Kasumi-1 (cell line): ENCODE data around the gene RNF26.

Experiments
- DNase-seq, 2 experiments: peaks; one replicate each; lab custom pipeline; 2025; lab: John Stamatoyannopoulos, UW

The RNF26 gene

DNA sequence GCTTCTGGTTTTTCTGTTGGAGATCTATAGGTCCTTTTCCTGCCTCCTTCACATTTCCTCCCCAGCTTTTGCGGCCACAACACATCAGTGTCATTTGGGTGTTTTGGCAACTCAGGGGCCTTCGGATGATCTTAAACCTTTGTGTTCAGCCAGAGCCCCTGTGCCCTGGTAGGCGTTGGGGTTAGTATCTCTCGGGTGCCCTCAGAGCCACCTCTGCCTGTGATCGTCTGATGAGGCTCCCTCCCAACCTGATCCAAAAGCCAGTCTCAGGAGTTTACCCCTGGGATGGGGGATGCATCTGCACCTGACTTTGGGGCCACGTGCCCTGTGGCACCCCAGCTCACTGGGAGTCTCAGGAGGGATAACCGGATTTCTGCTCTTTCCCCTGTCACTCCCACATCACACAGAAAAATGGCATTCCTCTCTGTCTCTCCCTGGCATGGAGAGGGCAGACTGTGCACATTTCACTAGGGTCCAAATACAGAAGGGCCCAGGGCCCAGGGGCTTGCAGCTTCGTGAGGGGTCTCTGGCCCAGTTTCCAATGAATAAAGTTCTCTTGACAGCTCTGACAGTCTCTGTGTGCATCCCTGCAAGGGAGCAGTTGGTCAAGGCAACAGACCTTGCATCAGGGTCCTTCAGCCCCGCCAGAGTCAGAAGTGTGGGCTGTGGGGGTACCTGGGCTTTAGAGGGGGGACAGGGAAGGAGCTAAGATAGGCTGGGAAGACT is 2.6 kb downstream of the RNF26 start:
- no peak for DNase-seq

DNA sequence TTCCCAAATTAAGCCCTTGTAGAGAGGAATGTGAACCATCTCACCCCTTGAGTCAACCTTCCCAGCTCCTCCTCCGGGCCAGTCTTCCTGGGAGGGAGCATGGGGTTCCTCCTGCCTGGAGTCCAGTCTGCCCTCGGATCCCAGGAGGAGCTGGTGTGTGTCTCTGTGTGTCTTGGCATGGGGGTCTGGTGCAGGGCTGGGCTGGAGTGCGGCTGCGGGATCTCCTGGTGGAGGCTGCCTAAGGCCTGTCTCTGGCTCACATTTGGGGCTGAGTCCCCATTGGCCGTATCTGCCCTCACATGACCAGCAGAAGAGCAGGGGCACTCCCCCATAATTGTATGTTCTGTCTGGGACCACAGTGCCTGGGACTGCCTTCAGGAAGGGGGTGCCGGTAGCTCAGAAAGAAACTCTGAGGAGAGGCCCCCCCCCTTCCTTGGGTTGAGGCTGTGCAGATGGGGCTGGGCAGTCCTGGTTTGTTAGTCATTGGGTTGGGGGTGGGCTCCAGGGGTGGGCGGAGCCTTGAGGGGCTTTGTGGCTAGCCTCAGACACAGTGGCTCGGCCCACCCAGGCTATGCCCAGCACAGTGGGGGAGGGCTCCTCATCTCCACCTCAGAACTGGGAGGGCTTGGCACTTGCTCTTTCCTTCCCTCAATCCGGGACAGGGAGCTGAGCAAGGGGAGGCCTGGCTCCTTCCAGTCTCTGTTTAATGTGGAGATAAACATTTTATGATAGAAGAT is 3.4 kb downstream of the RNF26 start:
- DNase-seq, result peak in 1 of 2 experiments; percentile 17

DNA sequence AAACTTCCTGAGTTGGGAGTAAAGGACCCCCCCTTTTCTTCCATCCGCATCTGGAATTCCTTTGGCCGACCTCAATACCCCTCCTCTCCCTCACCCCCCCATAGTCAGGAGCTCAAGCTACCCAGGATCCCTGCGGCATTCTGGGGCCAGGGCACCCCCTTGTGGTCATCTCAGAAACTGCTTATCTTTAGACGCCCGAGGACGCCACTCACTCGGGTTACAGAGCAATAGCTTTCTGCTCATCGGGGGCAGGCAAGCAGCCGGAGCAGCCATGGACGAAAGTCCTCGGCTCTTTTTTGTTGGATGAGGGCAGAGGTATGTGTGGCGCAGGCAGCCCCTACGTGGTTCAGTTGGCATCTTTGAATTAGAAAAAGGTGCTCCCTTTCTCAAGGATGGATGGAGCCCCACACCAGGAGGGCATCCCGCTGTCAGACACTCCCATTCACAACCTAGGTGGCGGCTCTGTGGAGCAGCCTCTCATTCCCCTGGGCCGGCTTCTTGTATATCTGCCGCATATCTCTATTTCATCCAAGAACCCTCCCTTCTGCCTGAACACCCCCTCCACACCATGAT is 4.1 kb downstream of the RNF26 start:
- DNase-seq, result peak; percentile 72 to 74

DNA sequence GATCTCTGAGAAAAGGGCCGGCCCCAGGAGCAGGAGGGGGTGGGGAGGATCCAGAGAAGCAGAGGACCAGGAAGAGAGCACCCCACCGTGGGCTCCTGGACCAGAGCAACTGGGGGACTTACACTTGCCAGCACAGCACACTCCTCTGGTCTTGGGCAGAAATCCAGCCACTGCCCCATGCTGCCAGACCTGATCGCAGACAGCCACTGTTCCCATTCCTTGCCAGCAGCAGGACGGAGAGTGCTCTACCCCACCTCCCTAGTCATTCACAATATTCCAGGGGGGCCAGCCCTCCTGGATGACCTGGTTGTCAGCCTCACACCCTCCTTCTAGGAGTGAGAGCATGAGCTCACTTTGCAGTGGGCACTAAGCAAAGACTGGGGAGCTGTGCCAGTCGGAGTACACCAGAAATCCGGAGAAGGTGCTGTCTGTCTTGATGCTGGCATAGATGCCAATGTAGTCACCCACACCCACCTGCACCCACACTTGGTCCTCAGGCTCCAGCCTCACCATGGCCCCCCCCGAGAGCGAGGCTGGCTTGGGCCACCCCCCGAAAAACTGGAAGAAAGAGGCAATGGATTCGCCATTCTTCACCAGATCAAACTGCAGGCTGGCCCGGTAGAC is 4.8 kb downstream of the RNF26 start:
- no peak for DNase-seq

DNA sequence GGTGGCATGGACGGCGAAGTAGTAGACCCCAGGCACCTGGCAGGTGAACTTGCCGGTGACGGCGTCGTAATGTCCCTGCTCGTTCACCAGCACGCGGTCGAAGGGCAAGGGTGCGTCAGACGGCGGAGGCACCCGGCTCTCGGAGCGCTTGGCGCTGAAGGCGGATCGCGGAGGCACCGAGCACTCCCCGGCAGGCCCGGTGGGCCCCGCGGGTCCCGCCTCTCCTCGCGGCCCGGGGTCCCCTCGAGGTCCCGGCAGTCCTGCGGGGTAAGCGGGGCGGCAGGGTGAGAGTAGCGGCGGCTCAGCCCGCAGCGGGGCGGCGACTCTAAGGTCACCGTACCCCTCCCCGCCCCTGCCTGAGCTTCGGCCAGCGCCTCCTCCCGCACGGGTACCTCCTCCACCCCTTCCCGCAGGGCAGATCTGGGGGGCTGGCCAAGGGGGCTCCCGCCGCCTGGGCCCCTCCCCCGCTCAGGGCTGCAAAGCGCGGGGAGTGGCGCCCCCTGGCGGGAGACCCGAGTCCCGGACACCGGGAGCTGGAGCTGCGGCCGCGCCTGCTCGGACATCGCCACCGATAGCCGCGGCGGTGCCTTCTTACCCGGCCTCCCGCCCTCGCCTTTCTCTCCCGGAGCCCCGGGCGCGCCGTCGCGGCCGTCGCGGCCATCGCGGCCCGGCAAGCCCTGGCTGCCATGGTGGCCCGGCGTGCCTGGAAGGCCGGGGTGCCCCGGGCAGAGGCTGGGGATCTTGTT is 5.4 kb downstream of the RNF26 start:
- DNase-seq, result no peak

DNA sequence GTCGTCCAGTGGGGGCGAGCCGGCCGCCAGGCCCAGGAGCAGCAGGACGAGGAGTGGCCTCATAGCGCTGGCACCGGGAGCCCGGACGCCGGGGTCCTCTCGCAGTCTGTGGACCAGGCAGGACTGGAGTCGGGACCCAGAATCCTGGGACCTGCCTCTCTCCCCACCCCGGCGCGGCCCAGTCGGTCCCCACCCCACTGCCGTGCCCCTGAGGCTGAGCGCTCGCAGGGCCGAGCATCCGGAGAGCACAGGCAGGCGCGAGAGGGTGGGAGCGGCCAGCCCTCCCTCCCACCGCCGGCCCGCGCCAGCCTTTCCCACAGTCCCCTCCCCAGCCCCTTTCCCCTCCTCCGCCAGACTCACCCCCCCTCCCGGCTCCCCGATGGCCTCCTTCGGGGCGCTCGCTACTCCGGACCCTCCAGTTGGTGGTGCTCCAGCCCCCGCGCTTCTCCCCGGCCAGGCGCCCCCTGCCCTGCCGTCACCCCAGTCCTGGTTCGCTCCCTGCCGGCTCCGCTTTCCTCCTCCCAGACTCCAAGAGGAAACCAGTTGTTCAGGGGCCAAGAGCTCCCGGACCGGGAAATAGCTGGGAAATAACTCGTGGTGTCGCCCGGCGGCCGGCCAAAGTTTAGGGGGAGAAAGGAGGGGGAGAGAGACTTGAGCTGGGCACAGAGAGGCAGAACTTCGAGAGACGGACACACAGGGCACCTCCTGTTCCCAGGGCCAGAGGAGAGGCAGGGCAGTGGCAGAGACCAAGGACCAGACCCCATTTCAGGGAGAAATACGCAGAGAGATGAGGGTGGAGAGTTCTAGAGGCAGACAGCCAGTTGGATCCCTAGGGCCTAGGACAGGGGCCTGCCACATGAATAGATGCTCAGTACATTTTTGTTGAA is 6.3 kb downstream of the RNF26 start, which contains the start of gene C1QTNF5:
Gene C1QTNF5, minus strand, starts transcription at position 549 of the 887 bp plus-strand sequence. Its CDS starts 486 bp downstream, at position 63.
- DNase-seq, result no peak

DNA sequence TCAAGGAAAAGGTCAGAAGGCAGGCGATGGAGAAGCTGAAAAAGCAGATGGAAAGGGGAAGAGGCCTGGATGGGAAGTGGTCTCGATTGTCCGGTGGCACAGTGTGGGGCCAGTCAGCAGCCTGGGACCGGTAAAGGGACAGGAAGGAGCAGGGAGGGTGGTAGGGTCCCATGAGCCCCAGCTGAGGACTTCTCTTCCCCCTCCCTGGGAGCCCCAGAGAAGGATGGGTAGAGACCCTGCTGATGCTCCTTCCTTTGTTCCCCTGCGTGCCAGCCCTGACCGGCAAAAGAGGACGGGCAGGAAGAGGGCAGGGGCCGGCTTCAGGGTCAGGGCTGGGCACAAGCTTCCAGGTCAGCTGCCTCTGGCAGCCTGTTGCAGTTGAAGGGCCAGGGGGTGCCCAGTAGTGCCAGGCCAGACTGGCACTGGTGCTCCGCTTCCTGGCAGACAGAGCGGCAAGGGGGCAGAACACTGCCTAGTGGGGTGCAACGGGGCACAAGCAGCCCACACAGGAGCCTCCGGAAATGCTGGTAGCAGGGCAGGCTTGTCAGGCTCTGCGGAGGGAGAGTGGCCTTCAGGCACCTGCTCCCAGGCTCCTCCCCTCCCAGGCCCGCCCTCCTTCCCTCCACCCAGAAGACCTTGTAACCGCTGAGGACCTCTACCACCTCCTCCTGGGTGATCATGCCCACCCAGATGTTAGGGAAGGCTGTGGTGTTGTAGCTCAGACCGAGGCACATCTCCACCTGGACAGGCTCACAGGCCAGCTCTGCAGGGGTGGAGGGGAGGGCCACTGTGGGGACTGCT is 7.1 kb downstream of the RNF26 start:
- DNase-seq, result no peak

DNA sequence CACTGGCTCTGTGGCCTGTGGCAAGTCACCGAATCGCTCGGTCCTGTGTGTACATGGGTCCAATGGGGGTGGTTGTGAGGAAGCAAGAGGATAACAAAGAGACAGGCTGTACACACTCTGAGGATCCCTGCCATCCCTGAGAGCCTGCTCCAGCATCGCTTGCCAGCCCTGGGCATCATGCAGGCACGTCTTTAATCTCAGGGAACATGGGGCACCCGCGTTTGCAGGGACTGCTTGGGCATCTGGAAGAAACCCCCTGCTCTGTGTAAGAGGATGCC is 7.6 kb downstream of the RNF26 start:
- no peak for DNase-seq

DNA sequence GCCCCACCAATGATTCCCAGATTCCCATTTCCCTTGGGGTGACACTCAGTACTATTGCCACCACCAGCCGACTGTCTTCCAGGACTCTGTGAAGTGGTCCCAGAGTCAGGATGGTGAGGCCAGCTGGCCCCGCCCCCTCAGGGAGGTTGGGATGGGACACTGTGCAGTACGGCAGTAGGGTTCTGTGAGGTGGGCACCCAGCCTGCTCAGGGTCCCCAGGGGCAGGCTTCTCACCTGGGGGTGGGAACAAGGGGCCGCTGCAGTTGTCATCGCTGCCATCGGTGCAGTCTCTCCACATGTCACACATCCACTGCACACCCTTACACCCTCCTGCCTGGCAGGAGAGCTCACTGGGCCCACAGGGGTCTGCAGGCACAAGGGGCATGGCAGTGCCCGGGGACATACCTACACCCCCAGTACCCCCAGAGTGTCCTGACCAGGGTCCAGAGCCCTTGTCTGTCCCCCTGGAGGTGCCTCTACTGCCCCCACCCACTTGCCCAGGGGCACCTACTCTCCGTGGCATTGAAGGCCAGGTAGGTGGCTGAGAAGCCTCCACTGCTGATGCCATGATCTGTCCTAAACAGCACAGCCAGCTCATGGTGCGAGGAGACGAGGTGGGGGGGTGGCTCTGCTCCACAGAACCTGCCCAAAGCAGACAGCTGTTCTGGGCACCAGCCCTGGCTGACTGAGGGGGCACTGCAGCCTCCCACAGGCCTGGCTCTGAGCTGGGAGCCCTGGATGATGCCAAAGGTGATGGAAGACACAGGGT is 8.2 kb downstream of the RNF26 start:
- no peak for DNase-seq

DNA sequence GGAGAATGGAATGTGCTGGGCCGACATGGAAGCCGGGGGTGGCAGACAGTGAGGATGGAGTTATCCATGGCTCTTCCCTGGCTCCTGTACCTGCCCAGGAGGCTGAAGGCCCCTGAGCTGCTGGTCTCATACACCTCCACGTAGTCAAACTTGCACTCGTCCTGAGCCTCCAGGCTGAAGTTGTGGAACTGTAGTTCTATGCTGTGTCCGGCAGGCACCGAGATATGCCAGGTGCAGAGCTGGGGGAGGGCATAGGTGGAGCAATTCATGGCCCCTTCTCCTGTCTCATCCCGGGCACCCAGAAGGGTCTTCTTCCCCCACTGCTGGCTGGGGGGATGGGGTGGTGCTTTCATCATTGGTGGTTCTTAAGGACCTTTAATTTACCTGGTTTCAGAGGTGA is 9.4 kb downstream of the RNF26 start:
- no peak for DNase-seq

DNA sequence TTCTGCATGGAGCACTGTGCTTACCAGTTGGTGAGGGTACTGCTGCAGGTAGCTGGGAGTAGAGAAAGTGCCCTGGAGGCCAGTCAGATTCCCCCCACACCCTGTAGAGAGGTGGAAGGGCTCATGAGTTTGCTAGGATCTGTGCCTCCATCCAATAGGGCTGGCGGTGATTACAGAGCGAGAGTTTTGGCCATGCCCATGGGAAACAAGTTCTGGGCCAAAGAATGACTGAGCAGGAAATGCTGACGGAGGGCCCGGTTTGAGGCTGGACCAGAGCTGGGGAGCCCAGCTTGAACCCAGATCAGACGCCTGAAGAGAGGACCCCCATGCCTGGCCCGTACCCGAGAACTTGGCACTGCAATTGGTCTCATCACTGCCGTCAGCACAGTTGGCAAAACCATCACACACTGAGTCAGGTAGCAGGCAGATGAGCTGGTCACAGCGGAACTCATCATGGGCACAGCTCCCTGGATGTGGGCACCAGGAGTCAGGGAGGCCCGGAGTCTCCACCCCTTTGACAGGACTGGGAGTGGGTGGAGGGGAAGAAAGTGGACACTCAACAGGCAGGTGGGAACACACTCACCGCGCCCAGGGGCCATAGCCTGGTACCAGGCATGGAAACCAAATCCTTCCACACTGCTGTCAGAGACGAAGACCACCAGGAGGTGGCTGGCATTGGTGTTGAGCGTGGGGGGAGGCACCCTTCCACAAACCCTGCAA is 10.1 kb downstream of the RNF26 start:
- no peak for DNase-seq

DNA sequence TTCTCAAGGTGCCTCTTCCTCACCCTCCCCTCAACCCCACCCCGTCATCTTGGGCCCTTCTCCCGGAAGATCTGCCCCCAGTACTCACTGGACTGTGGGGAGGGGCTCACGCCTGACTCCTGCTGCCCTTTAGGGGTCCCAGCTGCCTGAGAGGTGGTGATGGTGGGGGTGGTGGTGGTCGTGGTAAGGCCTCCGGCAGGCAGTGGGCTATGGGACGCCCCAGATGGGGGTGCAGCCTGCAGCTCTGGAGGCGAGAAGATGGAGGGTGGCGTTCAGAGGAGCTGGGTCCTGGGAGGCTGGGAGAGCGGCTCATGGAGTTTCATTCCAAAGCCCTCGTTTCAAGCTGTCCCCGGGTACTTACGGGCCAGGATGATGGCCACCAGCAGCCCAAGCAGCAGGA is 11.4 kb downstream of the RNF26 start:
- DNase-seq, result no peak

DNA sequence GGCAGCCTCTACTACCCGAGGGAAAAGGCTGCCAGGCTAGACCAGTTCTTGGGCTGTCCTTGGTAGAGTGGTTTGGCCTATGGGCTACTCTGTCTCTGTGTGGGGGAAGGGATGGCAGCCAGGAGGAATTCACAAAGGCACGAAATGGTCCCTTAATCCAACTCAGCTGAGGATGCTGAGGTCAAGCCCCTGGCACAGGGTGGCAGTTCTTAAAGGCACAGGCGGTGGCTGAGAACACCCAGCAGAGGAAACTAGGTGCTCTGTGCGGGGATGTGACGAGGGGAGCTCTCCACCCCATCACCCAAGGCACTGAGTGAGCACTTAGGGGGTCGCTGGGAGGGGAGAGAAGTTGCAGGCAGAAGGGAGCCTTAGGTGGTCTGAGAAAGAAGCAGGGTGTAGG is 12.3 kb downstream of the RNF26 start, which contains the start of gene MFRP:
Gene MFRP, minus strand, starts transcription at position 101 of the 400 bp plus-strand sequence. CDS start 192 bp downstream, outside the sequence.
- DNase-seq, result no peak

DNA sequence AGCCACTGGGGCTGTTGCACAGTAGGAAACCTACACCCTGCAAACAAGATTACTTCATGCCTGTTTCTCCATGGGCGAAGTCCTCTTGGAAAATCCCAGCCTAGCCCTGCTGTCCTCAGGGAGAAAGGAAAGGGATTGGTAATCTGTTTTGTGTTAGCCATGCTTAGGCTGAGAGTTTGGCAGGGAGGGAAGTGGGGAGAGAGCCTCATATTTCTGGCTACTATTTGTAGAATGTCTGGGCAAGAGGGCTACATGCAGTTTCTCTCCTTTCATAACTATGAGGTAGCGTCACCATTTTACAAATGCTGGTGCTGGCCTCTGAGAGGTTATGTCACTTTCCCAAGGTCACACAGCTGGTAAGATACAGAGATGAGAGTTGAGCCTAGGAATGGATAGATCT is 12.9 kb downstream of the RNF26 start:
- DNase-seq, result no peak

DNA sequence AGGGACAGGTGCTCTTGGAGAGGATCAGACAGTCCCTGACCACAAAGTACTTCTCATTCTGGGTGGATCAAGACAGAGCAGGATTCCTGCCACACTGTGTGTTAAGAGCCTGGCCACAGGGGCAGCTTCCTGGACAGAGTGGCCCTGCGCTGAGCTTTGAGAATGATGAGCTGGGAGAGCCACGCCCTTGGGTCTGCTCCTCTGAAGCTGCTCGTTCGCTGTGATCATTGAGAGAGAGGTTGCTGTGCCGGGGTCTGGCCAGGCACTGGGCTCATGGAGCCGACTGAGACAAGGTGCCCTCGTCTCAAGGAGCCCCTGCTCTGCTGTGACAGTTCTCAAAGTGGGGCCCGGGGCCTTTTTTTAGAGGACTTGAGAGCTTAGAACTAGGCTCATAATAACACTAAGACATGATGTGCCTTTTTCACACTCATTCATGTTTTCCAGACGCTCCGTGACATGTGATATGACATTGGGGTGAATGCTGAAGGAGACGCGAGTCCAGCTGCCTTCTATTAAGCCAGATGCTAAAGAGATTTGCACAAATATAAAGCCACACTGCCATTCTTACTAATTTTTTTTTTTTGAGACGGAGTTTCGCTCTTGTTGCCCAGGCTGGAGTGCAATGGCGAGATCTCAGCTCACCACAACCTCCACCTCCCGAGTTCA is 13.7 kb downstream of the RNF26 start:
- DNase-seq, result no peak

DNA sequence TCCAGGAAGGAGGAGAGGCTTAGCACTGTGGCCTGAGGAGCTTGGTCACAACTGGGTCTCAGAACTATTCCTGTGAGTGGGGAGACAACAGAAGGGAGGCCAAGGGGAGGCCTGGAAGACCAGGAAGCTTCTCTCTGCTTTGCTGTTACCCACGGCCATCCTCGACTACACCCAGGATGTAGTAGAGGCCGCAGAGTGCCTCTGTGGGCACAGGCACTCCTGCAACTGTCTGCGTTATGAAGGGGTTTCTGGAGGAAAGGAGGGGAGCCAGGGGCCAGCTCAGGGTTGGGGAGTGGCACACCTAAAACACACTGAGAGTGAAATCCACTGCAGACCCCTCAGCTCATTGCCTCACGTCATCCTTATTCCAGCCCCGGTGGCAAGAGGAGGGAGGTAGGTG is 16.0 kb downstream of the RNF26 start:
- no peak for DNase-seq

DNA sequence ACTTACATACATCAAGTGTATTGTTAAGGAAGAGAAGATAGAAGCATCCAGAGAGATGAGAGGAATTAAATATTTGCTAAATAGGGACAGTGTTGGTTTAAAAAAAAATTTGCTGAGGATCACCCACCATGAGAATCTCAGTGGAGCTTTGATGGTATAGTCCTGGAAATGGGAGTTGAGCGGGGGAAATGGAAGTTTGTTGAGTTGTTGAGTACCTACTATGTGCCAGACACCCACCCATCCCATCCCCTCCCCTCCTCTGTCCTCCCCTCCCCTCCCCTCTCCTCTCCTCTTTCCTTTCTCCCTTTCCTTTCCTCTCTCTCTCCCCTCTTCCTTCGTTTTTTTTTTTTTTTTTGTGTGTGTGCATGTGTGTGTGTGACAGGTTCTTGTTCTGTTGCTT is 16.9 kb downstream of the RNF26 start:
- no peak for DNase-seq

DNA sequence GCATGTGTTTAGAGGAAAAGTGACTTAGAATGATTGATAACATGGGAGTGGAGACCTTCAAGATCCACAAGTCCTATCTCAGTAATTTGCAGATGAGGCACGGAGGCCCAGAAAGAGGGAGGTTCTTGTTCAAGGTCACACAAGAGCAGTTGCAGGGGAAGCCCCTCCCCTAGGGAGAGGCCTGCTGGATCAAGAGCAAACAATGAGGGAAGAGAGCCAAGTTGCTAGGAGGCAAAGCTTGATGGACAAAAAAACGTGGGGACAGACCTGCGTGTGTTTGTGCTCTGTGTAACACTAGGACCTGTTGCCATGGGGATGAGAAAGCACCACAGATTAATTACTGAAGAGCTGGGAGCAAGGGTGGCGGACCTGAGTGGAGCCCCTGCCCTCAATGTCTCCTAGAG is 18.5 kb downstream of the RNF26 start:
- no peak for DNase-seq
